GM18867 (cell line): ENCODE measurements around the gene PLEK2.
"Not testable (repeated sequence)": the region's sequence is repeated elsewhere in the genome, so short reads cannot be mapped to it uniquely, and the experiment has no call there.

Source experiments
- ATAC-seq: cut with Tn5 transposase; IDR thresholded peaks from one replicate; pipeline ENCODE4 v1.9.1; 2021; ENCODE audit warnings: mild to moderate bottlenecking, moderate library complexity; ENCODE audit not compliant: unreplicated experiment

PLEK2 gene

GRCh38 chr14:67360470-67361206 lies 51.3 kb downstream of the PLEK2 start:
- peak; percentile 26 for ATAC-seq

- peak; percentile 88 for ATAC-seq
Observed at GRCh38 chr14:67359775-67360469, 52.0 kb downstream of the PLEK2 start, which contains the start of the genes ATP6V1D and EIF2S1. TSS of gene ATP6V1D (minus strand) at chr14:67359804. CDS start at chr14:67359698, 106 bp downstream. TSS of gene EIF2S1 (plus strand) at chr14:67360328. CDS start at chr14:67364768, 4,440 bp downstream.

- peak; percentile 1 for ATAC-seq
Observed at GRCh38 chr14:67358924-67359774, 52.8 kb downstream of the PLEK2 start.

GRCh38 chr14:67357969-67358354 lies 54.0 kb downstream of the PLEK2 start:
- no peak for ATAC-seq

GRCh38 chr14:67357186-67357968 lies 54.6 kb downstream of the PLEK2 start:
- ATAC-seq: no peak

- no peak for ATAC-seq
Observed at GRCh38 chr14:67352055-67352454, 59.9 kb downstream of the PLEK2 start.

- ATAC-seq: no peak
Observed at GRCh38 chr14:67345583-67345982, 66.4 kb downstream of the PLEK2 start.

- ATAC-seq: no peak
Observed at GRCh38 chr14:67343601-67344230, 68.2 kb downstream of the PLEK2 start.

GRCh38 chr14:67341231-67341630 lies 70.7 kb downstream of the PLEK2 start:
- ATAC-seq: not testable (repeated sequence)
